ENCODE measurements around the gene ZBTB49. TPM values are rescaled to one million over a fixed set of nuclear protein-coding genes. Genes with fewer than 3 reads are reported as not detected.

Gene ZBTB49
- total RNA-seq, 1 donor = 6.8 TPM

DNA sequence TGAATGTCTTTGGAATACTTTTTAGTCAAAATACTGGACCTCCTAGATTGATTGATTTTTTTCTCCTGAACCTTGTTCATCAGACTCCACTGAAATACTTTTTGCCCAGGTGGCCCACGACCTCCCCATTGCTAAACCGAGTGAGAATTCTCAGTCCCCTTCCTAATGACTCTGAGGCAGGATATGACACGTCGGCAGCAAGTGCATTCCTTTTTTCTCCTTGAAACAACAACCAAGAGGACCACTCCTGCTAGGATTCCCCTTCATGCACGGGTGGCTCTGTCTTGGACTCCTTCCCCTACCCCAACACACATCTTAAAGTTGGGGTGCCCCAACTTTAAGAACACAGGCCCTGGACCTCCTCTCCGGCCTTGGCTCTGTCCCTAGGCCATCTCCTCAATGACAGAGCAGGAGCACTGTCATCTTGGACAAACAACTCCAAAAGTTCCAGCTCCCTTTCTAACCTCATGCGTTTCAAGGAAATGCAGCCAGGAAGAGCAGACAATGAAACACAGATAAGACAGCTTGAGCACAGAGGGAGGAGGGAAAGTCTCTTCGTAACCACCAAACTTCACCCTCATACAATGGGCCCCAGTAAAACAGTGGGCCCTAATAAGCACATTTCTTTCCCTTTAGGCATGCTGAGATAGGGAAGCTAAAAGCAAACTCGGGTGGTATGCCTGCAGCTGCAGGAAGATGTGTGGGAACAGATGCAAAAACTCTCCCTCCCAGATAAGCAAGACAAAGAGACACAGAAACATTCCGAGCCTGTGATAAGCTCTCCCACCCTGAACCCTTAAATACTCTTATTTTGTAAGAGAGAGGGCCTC lies 33.9 kb downstream of the ZBTB49 start:
- DNase-seq (ENCODE audit: low read depth) = peak; percentile 34
- no peak for TF ChIP-seq CTCF (IDR thresholded peaks at IDR 0.05; ENCODE audit: insufficient read depth, low read length)
- no peak overlapping the region for H3K4me3 ChIP-seq (ENCODE audit: low read depth, low read length)

DNA sequence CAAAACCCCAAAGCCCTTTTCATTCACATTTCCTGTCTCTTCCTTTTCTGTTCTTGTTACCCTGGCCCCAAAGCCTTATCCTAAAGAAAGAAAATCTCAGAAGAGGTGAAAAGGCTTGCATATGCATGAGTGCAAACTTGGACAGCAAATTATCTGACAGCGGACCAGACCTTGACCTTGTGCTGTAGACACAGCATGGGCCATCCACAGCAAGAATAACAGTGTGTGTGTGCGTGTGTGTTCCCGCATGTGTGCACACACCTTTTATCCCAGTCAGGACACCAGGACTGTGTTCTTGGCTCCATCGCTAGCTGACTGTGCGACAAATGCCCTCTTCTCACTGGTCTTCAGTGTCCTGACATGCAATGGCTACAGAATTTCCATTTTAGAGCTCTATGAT lies 35.3 kb downstream of the ZBTB49 start:
- H3K4me3 ChIP-seq (ENCODE audit: low read depth, low read length) = no peak overlapping the region
- no peak for DNase-seq (ENCODE audit: low read depth)
- no peak for TF ChIP-seq CTCF (IDR thresholded peaks at IDR 0.05; ENCODE audit: insufficient read depth, low read length)

DNA sequence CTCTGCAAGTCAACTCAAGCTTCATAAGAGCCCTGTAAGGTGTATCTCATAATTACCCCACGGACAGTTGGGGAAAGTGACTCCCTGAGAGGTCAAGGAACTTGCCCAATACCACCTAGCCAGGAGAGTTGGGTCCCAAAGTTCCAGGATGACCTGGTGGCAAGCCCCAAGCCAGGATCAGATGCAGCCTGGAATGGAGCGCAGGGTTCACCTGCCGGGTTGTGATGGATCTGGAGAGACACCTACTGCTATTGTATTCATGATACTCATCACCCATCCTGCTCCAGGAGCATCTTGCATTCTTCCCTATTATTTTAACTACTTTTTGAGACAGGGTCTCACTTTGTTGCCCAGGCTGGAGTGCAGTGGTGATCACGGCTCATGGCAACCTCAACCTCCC lies 36.1 kb downstream of the ZBTB49 start:
- DNase-seq (ENCODE audit: low read depth) = no peak
- no peak for TF ChIP-seq CTCF (IDR thresholded peaks at IDR 0.05; ENCODE audit: insufficient read depth, low read length)
- no peak overlapping the region for H3K4me3 ChIP-seq (ENCODE audit: low read depth, low read length)

GRCh38 chr4:4327652-4328121 lies 37.6 kb downstream of the ZBTB49 start:
- peak; percentile 33 for TF ChIP-seq CTCF (IDR thresholded peaks at IDR 0.05; ENCODE audit: insufficient read depth, low read length)
- H3K4me3 ChIP-seq (ENCODE audit: low read depth, low read length) = no peak overlapping the region
- DNase-seq (ENCODE audit: low read depth) = no peak

DNA sequence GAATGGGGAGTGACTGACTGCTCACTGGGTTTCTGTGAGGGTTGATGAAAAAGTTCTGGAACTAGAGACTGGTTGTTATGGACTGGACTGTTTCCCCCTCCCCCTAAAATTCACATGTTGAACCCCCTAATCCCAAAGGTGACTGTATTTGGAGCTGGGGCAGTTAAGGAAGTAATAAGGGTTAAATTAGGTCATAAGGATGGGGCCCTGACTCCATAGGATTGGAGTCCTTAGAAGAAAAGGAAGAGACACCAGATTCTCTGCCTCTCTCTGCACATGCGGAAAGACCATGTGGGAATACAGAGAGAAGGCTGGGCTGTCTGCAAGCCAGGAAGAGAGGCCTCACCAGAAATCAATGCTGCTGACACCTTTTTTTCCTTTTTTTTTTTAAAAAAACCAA lies 38.2 kb downstream of the ZBTB49 start:
- TF ChIP-seq CTCF (IDR thresholded peaks at IDR 0.05; ENCODE audit: insufficient read depth, low read length) = no peak
- no peak overlapping the region for H3K4me3 ChIP-seq (ENCODE audit: low read depth, low read length)
- no peak for DNase-seq (ENCODE audit: low read depth)

DNA sequence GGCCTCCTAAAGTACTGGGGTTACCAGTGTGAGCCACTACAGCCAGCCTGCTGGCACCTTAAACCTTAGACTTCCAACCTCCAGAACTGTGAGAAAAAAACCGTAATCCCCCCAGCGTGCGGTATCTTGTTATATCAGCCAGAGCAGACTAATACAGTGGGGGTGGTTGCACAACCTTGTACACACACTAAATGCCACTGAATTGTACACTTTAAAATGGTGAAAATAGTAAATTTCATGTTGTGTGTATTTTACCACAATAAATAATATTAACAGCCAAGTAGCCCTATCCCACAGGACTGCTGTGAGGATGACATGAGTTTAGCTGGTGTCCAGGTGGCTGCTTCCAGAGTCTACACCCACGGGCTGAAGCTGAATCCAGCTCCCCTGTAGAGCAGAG lies 38.8 kb downstream of the ZBTB49 start:
- no peak for TF ChIP-seq CTCF (IDR thresholded peaks at IDR 0.05; ENCODE audit: insufficient read depth, low read length)
- DNase-seq (ENCODE audit: low read depth) = no peak
- no peak overlapping the region for H3K4me3 ChIP-seq (ENCODE audit: low read depth, low read length)

Data from fibroblast of the aortic adventitia (primary cell).